Esophagus mucosa (tissue), 1 donor: ENCODE data around the gene PURB. TPM values are rescaled to one million over a fixed set of nuclear protein-coding genes. Genes with fewer than 3 reads are reported as not detected.
"Not testable (repeated sequence)": the region's sequence is repeated elsewhere in the genome, so short reads cannot be mapped to it uniquely, and the experiment has no call there.

Experiments used
- ATAC-seq: fragments of 200-7000 bp; cut with Tn5 transposase; one replicate; pipeline ENCODE4 v1.9.1; 2020
- total RNA-seq: library from RNA; stranded (reverse); gene quantifications from one replicate; pipeline ENCODE4 v1.2.4, GENCODE V29; 2023
- donor health status: DM: yes; HTN: yes; CAD: no.

The PURB gene
- total RNA-seq, 1 donor from 2014 or later, result 19.4 TPM

- no peak for ATAC-seq
These were observed 6.0 kb upstream of the PURB start for GRCh38 chr7:44891372-44891771.

DNA sequence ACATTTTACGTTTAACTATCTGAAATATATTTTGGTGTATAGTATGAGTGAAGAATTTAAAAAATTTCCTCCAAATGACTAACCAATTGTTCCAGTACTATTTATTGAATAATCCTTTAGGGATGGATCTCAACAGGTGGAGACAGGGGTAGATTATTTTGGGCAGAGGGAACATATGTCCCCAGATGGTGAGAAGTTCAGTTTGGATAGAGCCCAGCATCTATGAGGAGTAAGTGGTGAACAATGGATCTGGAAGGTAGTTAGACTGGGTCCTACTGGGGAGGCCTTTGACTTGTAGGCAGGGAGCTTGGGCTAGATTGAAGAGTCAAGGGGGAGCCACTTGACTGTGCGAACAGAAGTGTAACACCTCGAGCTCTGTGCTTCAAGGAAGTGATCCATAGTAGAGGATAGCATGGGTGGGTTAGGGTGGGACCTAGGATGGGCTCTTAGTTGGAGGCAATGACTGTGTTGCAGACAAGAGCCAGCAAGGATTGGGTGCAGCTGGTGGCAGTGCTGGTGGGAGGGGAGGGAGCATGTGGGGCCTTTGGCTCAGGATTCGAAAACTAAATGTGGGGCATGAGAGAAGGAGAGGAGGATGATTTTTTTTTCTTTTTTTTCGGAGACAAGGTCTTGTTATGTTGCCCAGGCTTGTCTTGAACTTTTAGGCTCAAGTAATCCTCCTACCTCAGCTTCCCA lies 3.9 kb upstream of the PURB start:
- ATAC-seq, result no peak

DNA sequence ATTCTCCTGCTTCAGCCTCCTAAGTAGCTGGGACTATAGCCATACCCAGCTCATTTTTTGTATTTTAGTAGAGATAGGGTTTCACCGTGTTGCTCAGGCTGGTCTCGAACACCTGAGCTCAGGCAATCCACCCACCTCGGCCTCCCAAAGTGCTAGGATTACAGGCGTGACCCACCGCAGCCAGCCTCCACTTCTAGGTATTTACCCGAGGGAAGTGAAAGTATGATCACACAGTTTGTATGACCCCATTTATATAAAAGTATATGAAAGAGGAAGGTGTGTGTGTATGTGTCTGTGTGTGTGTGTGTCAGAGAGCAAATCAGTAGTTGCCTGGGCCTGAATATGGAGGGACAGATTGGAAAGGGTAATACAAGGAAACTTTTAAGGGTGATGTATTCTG lies 2.0 kb upstream of the PURB start:
- no peak for ATAC-seq

DNA sequence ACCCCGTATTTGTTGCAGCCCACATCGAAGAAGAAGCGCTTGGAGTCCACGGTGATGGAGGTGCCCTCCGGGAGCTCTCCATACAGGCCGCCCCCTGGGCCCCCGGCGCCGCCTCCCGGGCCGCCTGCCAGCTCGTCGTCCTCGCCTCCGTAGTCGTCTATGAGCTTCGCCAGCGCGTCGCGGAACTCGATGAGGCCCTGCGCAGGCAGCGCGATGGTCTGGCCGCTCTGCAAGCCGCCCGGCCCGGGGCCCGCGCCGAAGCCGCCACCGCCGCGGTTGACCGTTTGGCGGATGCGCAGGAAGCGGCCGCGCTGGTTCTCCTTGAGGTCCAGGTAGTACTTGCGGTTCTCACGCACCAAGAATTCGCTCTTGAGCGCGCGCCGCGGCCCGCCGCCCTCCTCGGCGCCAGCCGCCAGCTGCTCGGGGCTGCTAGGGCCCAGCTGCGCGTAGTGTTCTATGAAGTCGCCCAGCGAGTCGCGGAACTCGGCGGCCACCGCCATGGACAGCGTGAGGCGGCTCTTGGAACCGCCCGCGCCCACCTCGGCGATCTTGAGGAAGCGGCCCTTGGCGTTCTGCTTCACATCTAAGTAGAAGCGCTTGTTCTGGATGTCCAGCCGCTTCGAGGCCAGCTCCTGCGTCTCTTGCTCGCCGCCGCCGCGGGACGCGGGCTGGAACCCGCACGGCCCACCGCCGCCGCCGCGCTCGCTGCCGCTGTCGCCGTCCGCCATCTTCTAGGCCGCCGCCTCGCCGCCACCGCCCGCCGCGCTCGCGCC lies 523 bp downstream of the PURB start:
- peak; percentile 10 for ATAC-seq

DNA sequence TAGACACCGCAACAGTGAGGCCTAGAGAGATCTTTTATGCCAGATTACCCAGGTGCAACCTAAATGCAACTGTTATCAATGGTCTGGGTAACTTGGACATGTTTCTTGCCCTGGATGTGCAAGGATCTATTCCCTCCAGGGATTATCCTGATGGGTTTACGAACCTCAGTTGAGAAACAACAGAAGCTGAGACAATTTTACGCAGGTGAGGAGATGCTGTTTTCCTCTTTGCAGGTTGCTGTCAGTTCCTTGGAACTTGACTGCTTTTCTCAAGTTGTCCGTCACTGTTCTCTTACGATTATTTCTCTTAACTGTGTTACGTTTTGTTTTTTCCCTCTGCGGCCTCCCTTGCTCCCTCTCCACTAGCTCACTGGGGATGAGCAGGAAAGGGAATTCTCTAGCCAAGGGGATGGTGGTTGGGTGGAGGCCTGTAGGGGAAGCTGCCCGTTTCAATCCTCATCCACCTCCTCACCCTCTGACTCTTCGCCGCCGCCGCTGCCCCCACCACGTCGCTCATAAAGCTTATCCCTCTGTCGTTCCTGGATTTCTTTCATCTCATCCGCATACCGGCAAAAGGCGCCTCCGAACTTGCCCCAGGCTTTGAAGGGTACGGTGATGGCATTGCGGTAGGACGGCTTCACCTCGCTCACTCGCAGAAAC lies 1.2 kb downstream of the PURB start:
- ATAC-seq, result no peak

DNA sequence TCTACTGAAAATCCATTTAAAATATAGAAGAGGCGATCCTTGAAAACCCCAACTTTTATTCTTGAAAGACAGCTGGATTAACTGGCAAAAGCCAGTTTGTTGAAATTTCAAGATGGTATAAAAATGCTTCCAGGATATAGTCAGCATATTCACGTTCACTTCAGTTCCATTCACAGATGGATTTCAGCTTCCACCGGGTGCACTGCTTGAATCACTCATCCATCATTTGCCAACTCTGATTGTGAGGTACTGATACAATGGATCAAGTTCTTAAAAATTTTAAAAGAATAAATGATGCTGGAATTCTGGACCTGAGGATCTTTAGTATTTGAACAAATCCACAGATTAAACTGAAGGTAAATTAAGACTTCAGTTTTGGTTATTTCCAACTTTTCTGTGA lies 2.4 kb downstream of the PURB start:
- no peak for ATAC-seq

DNA sequence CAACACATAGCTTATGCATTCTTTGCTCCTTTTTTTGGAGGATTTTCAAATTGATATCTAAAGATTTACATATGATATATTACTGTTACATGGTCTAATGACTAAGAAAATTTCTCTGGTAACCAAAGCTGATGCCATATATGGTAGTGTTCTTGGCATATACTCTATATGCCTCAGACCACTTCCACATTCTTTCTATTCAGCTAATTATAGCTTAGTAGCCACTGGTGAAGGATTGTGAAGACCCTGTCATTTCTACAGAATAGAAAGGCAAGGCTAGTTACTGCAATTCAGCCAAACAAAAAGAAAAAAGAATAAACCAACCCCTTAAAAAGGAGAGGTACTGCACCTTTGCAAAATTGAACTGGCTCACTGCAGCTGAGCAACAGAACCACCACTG lies 3.7 kb downstream of the PURB start:
- no peak for ATAC-seq

DNA sequence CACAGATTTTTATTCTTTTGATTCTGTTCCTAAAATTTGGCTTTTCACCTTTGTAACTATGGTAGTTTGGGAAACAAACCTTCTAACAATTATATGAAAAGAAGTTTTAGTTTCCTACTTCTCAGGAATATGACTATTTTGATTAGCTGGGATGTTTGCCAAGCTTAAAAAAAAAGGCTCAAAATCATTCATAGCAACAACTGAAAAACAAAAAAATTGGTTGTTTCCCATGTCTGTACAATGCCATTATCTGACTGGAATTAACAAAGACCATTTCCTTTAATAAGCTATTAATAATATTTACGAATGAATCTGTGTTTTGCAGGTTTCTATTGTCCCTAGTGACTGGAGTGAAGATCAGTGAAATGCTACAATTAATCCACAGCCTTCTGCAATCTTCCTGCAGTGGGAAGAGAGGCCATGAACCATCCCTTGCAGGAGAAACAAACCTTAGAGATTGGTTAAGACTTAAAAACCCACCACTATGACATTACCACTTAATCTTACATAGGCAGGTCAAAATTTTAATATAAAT lies 4.2 kb downstream of the PURB start:
- no peak for ATAC-seq

- ATAC-seq, result no peak
These were observed 4.9 kb downstream of the PURB start for GRCh38 chr7:44880317-44881018.

- ATAC-seq, result no peak
These were observed 8.9 kb downstream of the PURB start for GRCh38 chr7:44876393-44876792.

GRCh38 chr7:44875241-44875640 lies 10.1 kb downstream of the PURB start:
- no peak for ATAC-seq

DNA sequence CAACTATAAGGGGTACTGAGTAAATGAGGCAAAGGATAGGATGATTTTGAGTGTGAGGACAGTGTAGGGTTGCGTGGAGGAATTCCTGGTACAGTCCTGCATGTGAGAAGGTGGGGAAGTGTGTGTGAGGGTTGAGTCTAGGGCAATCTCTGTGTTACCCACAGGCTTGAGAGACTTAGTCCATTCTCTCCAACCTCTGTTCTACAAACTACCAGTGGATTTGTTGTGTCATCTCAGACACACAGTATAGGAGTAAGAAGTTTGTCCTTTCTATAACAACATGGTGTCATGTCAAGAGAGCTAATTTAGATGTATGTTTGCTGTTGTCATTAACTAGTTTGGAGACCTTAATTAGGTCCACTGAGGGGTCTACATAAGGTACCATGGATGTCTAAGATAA lies 12.5 kb downstream of the PURB start:
- no peak for ATAC-seq

DNA sequence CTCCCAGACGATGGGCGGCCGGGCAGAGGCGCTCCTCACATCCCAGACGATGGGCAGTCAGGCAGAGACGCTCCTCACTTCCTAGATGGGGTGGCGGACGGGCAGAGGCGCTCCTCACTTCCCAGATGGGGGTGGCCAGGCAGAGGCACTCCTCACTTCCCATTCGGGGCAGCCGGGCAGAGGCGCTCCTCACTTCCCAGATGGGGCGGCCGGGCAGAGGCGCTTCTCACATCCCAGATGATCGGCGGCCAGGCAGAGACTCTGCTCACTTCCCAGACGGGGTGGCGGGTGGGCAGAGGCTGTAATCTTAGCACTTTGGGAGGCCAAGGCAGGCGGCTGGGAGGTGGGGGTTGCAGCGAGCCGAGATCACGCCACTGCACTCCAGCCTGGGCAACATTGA lies 13.4 kb downstream of the PURB start:
- not testable (repeated sequence) for ATAC-seq

DNA sequence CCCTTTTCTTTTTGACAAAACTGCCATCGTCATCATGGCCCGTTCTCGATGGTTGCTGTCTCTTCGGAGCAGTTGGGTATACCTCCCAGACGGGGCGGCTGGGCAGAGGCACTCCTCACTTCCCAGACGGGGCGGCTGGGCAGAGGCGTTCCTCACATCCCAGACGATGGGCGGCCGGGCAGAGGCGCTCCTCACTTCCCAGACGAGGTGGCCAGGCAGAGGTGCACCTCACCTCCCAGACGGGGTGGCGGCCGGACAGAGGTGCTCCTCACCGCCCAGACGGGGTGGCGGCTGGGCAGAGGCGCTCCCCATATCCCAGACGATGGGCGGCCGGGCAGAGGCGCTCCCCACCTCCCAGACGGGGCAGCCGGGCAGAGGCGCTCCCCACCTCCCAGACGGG lies 14.6 kb downstream of the PURB start:
- ATAC-seq, result not testable (repeated sequence)

DNA sequence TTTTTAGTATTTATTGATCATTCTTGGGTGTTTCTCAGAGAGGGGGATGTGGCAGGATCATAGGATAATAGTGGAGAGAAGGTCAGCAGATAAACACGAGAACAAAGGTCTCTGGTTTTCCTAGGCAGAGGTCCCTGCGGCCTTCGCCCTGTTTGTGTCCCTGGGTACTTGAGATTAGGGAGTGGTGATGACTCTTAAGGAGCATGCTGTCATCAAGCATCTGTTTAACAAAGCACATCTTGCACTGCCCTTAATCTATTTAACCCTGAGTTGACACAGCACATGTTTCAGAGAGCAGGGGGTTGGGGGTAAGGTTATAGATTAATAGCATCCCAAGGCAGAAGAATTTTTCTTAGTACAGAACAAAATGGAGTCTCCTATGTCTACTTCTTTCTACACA lies 15.0 kb downstream of the PURB start:
- not testable (repeated sequence) for ATAC-seq

GRCh38 chr7:44867073-44867995 lies 18.0 kb downstream of the PURB start:
- ATAC-seq, result peak; percentile 76

DNA sequence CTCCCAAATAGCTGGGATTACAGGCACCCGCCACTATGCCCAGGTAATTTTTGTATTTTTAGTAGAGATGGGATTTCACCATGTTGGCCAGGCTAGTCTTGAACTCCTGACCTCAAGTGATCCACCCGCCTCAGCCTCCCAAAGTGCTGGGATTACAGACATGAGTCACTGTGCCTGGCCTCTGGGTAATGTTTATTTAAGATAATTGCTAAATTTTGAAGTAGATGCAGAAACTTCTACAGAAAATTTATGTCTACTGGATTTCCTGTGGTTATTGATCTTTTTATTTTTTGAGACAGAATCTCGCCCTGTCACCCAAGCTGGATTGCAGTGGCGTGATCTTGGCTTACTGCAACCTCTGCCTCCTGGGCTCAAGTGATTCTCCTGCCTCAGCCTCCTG lies 23.4 kb downstream of the PURB start:
- not testable (repeated sequence) for ATAC-seq

DNA sequence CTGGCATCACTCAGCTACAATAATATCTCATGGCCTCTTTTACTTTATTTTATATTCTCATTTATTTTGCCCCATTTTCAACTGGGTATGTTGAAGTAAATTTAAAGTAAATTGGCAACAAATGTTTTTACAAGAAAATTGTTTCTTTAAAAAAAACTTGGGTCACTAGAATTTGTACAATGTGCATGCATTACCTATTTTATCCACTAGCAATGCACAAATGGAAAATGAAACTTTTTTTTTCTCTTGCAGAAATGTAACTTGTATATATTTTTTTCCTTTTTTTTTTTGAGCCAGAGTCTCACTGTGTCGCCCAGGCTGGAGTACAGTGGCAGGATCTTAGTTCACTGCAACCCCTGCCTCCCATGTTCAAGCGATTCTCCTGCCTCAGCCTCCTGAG lies 27.2 kb downstream of the PURB start:
- no peak for ATAC-seq

DNA sequence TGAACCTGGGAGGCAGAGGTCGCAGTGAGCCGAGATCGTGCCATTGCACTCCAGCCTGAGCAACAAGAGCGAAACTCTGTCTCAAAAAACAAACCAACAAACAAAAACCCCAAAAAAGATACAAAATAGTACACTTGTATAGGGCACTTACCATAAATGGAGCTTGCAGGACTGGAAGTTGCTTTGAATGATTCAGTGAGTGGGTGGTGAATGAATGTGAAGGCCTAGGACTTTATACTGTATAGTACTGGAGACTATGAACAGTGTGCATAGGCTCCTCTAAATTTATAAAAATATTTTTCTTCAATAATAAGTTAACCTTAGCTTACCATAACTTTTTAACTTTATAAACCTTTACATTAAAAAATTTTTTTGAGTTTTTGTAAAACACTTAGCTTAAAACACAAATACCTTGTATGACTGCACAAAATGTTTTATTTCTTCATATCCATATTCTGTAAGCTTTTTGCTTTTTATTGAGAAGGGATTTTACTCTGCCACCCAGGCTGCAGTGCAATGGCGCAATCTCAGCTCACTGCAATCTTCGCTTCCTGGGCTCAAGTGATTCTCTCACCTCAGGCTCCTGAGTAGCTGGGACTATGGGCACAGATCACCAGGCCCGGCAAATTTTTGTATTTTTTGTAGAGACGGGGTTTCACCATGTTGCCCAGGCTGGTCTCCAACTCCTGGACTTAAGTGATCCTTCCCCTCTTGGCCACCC lies 30.5 kb downstream of the PURB start:
- no peak for ATAC-seq

DNA sequence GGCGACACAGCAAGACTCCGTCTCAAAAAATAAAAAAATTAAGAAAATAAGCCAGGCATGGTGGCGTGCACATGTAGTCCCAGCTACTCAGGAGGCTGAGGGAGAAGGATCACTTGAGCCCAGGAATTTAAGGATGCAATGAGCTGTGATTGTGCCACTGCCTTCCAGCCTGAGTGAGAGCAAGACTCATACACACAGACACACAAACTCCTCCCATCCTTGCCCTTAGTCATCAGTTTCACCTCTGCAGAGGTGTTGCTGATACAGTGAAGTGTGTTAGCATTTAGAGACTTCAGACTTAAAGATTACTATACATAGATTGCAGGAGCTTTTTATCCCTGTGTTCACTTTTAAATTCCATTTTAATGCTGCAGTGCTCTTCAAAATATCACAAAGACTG lies 31.9 kb downstream of the PURB start:
- peak; percentile 68 for ATAC-seq

DNA sequence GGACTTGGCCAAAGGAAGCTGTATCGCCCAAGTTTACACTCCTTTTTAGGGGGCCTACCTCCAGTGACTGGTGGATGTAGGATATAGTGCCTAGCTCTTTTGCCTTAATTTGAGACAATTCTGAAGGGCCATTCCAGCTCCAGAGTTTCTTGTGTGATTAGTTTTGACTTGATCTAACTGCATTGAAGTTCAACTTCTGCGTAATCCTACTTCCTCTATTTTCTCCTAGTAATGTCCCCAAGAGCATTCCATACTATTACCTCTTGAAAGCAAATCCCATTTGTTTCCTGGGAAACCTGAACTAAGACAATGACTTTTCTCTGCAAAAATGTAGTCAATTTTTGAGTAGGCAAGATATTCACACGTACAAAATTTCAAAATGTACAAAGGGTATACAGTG lies 32.7 kb downstream of the PURB start:
- no peak for ATAC-seq
